GM12801 (cell line): ENCODE data around the gene PNPLA1.
A peak's percentile ranks its signal among the peaks of the same experiment; 100 is the strongest.

Experiments
- TF ChIP-seq, protein P1 (sequence below): IDR thresholded peaks from one replicate; pipeline ENCODE4 v1.5.1; 2011; ENCODE audit warnings: control low read depth; ENCODE audit not compliant: insufficient read length; ENCODE audit errors: extremely low read depth

PNPLA1 gene

DNA sequence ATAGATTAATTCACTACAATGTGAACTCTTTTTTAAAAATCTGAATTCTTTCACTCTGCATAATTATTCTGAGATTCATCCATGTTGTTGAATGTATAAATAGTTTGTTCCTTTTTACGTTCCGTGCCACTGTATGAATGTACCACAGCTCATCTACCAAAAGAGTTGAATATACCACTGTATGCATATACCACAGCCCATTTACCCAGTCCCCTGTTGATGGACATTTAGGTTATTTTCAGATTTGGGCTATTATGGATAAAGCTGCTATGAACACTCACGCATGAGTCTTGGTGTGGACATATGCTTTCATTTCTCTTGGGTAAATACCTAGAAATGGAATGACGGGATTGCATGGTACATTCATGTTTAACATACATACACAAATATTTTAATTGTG is 28.2 kb downstream of the PNPLA1 start:
- TF ChIP-seq, protein P1, sequence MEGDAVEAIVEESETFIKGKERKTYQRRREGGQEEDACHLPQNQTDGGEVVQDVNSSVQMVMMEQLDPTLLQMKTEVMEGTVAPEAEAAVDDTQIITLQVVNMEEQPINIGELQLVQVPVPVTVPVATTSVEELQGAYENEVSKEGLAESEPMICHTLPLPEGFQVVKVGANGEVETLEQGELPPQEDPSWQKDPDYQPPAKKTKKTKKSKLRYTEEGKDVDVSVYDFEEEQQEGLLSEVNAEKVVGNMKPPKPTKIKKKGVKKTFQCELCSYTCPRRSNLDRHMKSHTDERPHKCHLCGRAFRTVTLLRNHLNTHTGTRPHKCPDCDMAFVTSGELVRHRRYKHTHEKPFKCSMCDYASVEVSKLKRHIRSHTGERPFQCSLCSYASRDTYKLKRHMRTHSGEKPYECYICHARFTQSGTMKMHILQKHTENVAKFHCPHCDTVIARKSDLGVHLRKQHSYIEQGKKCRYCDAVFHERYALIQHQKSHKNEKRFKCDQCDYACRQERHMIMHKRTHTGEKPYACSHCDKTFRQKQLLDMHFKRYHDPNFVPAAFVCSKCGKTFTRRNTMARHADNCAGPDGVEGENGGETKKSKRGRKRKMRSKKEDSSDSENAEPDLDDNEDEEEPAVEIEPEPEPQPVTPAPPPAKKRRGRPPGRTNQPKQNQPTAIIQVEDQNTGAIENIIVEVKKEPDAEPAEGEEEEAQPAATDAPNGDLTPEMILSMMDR: no peak

DNA sequence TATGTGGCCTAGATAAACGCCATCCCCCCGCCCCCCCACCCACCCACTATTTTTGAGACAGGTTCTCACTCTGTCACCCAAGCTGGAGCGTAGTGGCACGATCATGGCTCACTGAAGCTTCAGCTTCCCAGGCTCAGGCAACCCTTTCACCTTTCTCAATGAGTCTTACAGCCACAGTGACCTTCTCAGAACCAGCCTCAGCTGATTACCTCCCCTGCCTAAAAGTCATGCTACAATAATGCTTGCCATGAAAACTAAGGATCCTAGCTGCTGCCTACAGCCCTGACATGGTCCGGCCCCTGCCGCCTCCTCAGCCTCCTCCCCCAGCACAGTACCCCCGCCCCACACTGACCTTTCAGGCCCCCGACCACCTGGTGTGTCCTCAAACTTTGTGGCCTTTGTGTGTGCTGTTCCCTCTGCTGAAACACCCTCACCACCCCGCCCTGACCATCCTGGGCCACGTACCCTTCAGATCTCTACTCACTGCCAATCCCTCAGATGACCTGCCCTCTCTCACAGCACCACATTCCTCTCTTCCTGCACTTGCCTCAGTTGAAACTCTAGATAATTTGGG is 31.3 kb downstream of the PNPLA1 start:
- TF ChIP-seq, protein P1: no peak

DNA sequence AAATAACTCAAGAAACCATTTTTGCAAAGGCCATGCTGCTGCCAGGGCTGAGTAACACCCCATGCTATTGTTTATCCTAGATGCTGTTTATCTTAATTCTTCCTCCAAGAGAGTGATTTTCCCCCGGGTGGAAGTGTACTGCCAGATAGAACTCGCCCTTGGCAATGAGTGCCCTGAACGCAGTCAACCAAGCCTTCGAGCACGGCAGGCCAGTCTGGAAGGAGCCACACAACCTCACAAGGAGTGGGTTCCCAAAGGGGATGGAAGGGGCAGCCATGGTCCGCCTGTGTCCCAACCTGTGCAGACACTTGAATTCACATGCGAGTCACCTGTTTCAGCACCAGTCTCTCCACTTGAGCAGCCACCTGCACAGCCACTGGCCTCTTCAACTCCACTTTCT is 31.9 kb downstream of the PNPLA1 start:
- TF ChIP-seq, protein P1: no peak

DNA sequence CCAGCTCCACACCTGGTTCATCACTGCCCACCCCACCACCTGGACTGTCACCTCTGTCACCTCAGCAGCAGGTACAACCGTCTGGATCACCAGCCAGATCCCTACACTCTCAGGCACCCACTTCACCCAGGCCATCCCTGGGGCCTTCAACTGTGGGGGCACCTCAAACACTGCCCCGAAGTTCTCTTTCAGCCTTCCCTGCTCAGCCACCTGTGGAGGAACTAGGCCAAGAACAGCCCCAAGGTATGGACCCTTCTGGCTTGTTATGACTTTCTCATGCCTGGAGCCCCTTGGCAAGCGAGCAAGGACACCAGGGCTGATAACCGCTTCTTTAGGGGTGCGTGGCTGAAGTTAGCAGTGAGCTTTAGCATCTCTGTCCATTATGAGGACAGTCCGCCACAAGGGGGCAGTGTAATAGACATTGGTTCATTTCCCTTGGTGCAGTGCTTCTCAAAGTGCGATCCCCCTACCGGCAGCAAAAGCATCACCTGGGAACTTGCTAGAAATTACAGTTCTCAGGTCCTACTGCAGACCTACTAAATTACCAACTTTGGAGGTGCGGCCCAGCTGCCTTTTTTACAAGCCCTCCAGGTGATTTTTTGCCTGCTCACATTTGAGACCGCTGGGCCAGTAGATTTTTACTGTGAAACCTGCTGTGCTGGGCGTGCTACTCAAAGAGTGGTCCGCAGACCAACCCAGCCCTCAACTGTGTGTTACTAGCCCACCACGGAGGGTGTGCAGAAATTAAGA is 32.5 kb downstream of the PNPLA1 start:
- TF ChIP-seq, protein P1: peak; percentile 87

DNA sequence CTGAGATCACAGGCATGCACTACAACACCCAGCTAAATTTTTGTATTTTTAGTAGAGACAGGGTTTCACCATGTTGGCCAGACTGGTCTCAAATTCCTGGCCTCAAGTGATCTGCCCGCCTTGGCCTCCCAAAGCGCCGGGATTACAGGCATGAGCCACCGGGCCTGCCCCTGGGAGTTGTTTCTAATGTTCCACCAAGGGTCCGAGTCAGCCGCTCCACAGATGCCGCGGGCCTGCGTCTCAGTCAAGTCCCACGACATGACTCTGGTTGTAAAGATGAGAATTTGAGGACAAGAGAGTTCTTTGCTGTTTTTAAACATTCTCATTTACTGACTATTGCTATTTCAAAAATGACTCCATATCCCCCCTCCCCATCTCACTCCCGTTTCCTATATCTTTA is 36.0 kb downstream of the PNPLA1 start:
- TF ChIP-seq, protein P1: no peak

DNA sequence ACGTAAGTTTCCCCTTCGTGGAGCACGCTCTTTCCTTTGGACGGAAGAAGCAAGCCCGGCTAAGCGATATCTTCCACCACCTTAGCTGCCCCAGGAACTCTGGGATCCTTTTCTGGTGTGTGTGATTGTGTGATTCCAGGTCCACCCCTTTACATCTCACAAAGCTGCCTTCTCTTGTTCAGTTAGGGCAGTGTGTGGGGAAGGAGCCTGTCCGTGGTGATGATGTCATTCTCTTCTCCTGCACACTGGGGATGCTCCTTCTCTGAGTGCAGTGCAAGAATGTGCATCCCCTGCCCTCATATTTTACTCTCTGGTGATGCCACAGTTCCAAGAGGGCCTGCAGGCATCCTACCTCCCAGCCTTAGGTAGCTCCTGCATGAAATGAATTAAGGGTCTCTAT is 36.5 kb downstream of the PNPLA1 start:
- TF ChIP-seq, protein P1: no peak

DNA sequence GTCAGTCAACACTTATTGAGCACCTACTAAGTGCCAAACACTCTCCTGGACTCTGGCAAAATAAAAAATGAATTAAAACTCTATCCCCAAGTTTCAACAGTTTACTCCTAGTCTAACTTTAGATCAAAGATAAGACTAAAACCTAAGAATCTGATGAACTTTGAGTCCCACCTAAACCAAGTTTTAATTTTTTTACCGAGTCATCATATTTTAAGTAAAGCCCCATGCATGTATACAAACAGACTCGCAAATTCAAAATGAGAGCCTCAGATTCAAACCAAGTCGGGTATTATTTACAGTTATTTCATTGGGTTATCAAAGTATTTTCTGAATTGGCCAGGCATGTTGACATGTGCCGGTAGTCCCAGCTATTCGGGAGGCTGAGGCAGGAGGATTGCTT is 38.7 kb downstream of the PNPLA1 start:
- TF ChIP-seq, protein P1: no peak
